ENCODE results near the gene ZBTB48.

Gene ZBTB48

DNA sequence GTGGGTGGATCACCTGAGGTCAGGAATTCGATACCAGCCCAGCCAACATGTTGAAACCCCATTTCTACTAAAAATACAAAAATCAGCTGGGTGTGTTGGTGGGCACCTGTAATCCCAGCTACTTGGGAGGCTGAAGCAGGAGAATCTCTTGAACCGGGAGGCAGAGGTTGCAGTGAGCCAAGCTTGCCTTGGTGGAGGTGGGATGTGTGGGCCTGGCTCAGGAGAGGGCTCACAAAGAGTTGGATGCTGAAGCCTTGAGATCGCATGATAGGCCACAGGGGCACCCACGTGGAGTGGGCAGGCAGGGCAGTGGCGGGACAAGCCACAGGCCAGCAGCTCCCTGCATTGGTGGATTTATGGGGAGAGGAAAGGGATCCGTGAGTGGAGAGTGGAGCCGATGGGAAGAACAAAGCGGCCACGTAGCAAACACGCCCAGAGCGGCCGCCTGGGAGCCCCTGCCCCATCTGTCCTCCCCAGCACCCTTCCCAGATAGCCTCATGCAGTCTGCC, 49.2 kb downstream of the ZBTB48 start:
- TF ChIP-seq, protein P1, sequence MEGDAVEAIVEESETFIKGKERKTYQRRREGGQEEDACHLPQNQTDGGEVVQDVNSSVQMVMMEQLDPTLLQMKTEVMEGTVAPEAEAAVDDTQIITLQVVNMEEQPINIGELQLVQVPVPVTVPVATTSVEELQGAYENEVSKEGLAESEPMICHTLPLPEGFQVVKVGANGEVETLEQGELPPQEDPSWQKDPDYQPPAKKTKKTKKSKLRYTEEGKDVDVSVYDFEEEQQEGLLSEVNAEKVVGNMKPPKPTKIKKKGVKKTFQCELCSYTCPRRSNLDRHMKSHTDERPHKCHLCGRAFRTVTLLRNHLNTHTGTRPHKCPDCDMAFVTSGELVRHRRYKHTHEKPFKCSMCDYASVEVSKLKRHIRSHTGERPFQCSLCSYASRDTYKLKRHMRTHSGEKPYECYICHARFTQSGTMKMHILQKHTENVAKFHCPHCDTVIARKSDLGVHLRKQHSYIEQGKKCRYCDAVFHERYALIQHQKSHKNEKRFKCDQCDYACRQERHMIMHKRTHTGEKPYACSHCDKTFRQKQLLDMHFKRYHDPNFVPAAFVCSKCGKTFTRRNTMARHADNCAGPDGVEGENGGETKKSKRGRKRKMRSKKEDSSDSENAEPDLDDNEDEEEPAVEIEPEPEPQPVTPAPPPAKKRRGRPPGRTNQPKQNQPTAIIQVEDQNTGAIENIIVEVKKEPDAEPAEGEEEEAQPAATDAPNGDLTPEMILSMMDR (IDR thresholded peaks at IDR 0.05; ENCODE audit: low read length, missing control alignments), result no peak
- no peak overlapping the region for H3K4me3 ChIP-seq (replicated peaks; ENCODE audit: low read depth, low read length)

DNA sequence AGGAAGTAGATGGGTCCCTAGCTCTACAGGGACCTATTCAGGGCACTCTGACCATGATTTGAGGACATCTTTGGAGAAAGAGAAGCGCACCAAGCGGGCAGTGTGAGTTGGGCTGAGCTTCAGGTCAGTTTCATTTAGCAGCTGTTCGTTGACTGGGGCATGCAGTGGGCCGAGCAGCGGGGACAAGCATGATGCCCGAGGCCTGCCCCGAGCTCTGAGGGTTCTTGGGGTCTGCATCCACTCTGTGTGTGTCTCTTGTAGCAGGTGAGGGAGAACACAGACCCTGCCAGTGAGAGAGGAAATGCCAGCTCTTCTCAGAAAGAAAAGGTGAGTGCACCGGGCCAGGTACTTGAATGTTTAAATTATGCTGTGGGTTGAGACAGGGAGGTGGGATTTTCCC, 50.2 kb downstream of the ZBTB48 start:
- H3K4me3 ChIP-seq (replicated peaks; ENCODE audit: low read depth, low read length), result no peak overlapping the region
- no peak for DNase-seq (ENCODE audit: low read depth)
- TF ChIP-seq, protein P1 (IDR thresholded peaks at IDR 0.05; ENCODE audit: low read length, missing control alignments), result no peak

More for the DNA sequence above, 49.2 kb downstream of the ZBTB48 start:
- no peak for DNase-seq (ENCODE audit: low read depth)

DNA sequence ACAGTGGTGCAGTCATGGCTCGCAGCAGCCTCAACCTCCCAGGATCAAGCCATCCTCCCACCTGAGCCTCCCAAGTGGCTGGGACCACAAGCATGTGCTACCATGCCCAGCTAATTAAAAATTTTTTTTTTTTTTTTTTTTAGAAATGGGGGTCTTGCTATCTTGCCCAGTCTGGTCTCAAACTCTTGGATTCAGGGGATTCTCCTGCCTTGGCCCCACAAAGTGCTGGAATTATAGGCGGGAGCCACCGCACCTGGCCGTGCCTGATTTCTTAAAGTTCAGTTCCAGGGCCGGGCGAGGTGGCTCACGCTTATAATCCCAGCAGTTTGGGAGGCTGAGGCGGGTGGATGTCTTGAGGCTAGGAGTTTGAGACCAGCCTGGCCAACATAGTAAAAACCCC, 51.3 kb downstream of the ZBTB48 start:
- TF ChIP-seq, protein P1 (IDR thresholded peaks at IDR 0.05; ENCODE audit: low read length, missing control alignments), result no peak
- DNase-seq (ENCODE audit: low read depth), result no peak
- no peak overlapping the region for H3K4me3 ChIP-seq (replicated peaks; ENCODE audit: low read depth, low read length)

DNA sequence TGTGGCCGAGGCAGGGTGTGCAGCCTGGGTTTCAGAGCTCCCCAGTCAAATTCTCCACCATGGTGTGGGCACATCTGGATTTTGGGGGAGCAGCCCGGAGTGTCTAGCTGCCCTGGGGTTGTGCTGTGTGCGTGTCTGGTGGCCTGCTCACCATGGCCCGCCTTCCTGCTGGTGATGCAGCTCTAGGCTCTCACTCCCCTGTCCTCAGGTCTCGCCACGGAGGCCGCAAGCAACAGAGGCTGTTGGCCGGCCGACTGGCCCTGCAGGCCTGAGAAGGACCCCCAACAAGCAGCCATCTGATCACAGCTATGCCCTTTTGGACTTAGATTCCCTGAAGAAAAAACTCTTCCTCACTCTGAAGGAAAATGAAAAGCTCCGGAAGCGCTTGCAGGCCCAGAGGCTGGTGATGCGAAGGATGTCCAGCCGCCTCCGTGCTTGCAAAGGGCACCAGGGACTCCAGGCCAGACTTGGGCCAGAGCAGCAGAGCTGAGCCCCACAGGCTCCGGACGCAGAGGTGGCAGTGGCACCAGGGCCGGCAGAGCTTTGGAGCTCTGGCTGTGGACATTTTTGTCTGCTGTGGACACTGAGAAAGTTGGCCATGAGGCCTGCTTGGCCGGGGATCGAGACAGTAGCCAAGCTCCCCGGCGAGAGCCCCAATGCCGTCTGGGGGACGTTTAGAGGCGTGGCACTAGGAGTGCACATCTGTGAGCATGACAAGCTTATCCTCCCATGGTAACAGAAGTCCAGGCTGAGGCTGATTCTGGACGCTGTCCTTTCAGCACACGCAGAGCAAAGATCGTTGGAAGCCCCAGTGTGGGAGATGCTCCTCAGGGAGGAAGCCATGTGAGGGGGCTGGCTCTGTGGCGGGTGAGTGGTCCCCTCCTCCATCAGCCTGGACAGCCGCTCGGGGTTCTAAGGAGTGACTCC, 53.1 kb downstream of the ZBTB48 start:
- H3K4me3 ChIP-seq (replicated peaks; ENCODE audit: low read depth, low read length), result no peak overlapping the region
- no peak for DNase-seq (ENCODE audit: low read depth)
- TF ChIP-seq, protein P1 (IDR thresholded peaks at IDR 0.05; ENCODE audit: low read length, missing control alignments), result no peak

DNA sequence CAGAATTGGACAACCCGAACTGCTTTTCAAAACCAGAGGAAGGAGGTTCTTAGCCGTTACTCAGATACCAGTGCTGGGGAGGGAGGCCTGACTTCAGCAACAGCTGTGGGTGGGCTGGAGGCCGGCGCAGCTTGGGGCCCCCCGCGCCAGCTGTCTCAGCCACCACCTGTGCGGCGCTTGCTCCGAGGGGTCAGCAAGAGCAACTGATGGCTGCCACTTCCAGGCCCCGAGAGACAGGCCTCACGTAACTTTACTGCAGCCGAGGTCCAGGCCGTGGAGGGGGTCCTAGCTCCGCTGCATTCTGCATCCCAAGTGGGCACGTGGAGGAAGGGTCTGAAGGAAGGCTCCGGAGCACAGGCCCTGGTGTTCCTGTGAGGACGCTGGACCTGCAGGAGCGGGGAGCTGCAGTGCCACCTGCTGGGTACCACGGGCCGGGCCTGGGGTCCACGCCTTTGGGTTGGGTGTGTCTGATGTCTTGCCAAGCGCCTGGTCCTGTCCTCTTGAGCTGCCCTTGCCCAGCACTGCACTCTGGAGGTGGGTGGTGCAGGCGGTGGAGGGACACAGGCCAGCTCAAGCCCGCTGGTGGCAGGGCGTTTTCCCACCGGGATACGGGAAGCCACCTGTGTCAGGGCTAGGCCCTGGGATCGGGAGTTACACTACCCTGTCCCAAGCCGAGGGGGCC, 54.7 kb downstream of the ZBTB48 start:
- TF ChIP-seq, protein P1 (IDR thresholded peaks at IDR 0.05; ENCODE audit: low read length, missing control alignments), result peak; percentile 46
- H3K4me3 ChIP-seq (replicated peaks; ENCODE audit: low read depth, low read length), result no peak overlapping the region
- peak; percentile 42 for DNase-seq (ENCODE audit: low read depth)

DNA sequence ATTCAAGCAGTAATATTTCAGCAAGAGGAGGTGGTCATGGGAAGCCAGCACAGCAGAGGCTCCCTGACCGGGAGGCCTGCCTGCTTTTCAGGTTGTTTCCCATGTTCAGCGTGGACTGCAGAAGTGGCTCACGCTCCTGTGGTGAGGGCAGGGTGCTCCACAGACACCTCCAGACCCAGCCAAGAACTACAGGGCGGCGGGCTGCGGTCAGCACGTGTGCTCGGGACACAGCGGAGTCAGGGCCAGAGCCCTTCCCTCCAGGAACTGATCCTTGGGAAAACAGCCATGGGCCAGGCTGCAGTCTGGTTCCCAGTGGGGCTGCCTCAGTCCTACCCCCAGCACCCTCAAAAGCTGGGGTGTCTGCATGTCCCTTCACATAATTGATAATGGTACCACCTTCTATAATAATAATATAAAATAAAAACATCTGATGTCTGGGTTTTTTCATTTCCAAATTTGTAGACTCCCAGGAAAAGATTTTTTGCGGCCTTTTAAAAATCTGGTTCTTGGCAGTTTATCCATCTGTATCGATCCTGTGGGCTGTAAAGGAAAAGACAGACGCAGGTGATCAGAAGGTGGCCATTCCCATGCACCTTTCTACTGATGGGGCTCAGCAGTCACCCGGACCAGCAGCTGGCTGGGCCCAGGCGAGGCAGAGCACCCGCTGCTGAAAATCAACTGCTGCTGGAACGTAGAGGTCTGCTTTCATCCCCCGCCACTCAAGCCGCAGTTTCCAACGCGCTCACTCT, 55.5 kb downstream of the ZBTB48 start:
- TF ChIP-seq, protein P1 (IDR thresholded peaks at IDR 0.05; ENCODE audit: low read length, missing control alignments), result no peak
- DNase-seq (ENCODE audit: low read depth), result no peak

More for the DNA sequence above, 55.5 kb downstream of the ZBTB48 start:
- H3K4me3 ChIP-seq (replicated peaks; ENCODE audit: low read depth, low read length), result no peak overlapping the region

Data from fibroblast of pulmonary artery (primary cell).